Thoracic aorta (tissue), 2 donors: Measurements from ENCODE around the gene TGFBR2. TPM values are rescaled to one million over a fixed set of nuclear protein-coding genes. Genes with fewer than 3 reads are reported as not detected.

Experiments
- ATAC-seq: fragments of 150-250 bp; one replicate; pipeline ENCODE4 v1.8.0; 2017; ENCODE audit warnings: low read depth; ENCODE audit not compliant: insufficient number of reproducible peaks, low FRiP score
- DNase-seq: peaks from one replicate; pipeline ENCODE4 v3.0.0-alpha.2; 2020; ENCODE audit warnings: low spot score
- H3K27ac ChIP-seq, 2 donors: fragments of 200-600 bp; sonication (generic); 1 replicate in 1 of 2; 2 replicates in 1 of 2; pipeline ENCODE4 v1.5.1; 2016; ENCODE audit warnings: mild to moderate bottlenecking in 2 of 2, moderate library complexity in 2 of 2
- H3K27me3 ChIP-seq: fragments of 200-600 bp; sonication (generic); replicated peaks from 2 replicates; pipeline ENCODE4 v1.6.0; 2016; ENCODE audit warnings: mild to moderate bottlenecking; ENCODE audit not compliant: insufficient read depth
- H3K36me3 ChIP-seq: fragments of 200-600 bp; sonication (generic); one replicate; pipeline ENCODE4 v1.5.1; 2016
- H3K4me1 ChIP-seq, 2 donors: fragments of 200-600 bp; sonication (generic); 1 replicate in 1 of 2; 2 replicates in 1 of 2; pipeline versions ENCODE4 v1.5.1 to v1.6.0; 2016; ENCODE audit warnings: low read depth in 2 of 2, mild to moderate bottlenecking in 1 of 2; ENCODE audit not compliant: control insufficient read depth in 1 of 2
- H3K4me3 ChIP-seq: fragments of 200-600 bp; sonication (generic); 2 replicates; pipeline ENCODE4 v1.5.1; 2016; ENCODE audit warnings: mild to moderate bottlenecking
- H3K9me3 ChIP-seq: fragments of 200-600 bp; sonication (generic); 2 replicates; pipeline ENCODE4 v1.5.1; 2016
- CTCF ChIP-seq: fragments of 200-600 bp; sonication (generic); IDR thresholded peaks from one replicate; pipeline ENCODE4 v1.5.1; 2019; ENCODE audit warnings: antibody characterized with exemption
- total RNA-seq, 2 donors: library from RNA; depleted of rRNA; stranded (reverse); fragments of >200 nt; gene quantifications; one replicate each; pipeline versions ENCODE4 v1.1.0 to v1.2.3, GENCODE V29; 2016

TGFBR2 gene
- total RNA-seq, 2 donors from 2014 or later, result 250 to 355 TPM

- H3K4me1 ChIP-seq, result peaks cover 87 to 98% of the 10 kb centered on the region in 2 donors
- H3K9me3 ChIP-seq, result no peaks in the 10 kb centered on the region
- DNase-seq, result no peak
- peak overlapping the region; percentile 77 to 81 for H3K27ac ChIP-seq
- H3K36me3 ChIP-seq, result peaks cover 16% of the 10 kb centered on the region
- ATAC-seq, result no peak
- H3K4me3 ChIP-seq, result peak overlapping the region; percentile 50
- no peaks in the 10 kb centered on the region for H3K27me3 ChIP-seq
- TF ChIP-seq CTCF, result no peak
Observed at GRCh38 chr3:30659270-30660130, 53.1 kb downstream of the TGFBR2 start.

DNA sequence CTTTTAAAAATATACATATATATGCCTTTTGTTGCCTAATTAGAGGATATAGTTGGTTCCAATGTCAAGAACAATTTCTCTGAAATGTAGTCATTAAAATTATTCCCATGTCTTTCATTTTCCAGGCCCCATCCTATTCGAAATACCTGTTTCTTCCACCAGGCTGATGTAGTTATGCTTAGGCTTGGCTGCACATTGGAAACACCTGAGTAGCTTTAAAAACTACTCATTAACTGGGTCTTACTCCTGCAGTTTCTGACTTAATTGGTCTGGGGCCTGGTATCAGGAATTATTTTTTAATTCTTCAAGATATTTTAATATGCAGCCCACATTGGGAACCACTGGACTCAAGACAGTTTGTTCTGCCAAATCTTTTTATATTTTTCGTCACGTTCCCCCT, 53.7 kb downstream of the TGFBR2 start:
- Histone ChIP-seq H3K27me3 (no peaks in the 10 kb centered on the region), H3K4me1 (peaks cover 83 to 99% of the 10 kb centered on the region in 2 donors), H3K9me3 (no peaks in the 10 kb centered on the region), H3K36me3 (peaks cover 10% of the 10 kb centered on the region), H3K4me3 (no peak overlapping the region), H3K27ac (peak overlapping the region; percentile 77 to 81)
- no peak for TF ChIP-seq CTCF
- no peak for DNase-seq
- ATAC-seq, result no peak

GRCh38 chr3:30660656-30661055, 54.3 kb downstream of the TGFBR2 start:
- Histone ChIP-seq H3K9me3 (no peaks in the 10 kb centered on the region), H3K4me3 (no peak overlapping the region), H3K4me1 (peaks cover 83 to 94% of the 10 kb centered on the region in 2 donors), H3K27me3 (no peaks in the 10 kb centered on the region), H3K36me3 (peaks cover 9% of the 10 kb centered on the region), H3K27ac (peak overlapping the region; percentile 77 to 81)
- ATAC-seq, result no peak
- TF ChIP-seq CTCF, result no peak
- DNase-seq, result no peak

- DNase-seq (no peak), ATAC-seq (no peak)
- Histone ChIP-seq H3K9me3 (no peaks in the 10 kb centered on the region), H3K4me1 (peaks cover 80 to 87% of the 10 kb centered on the region in 2 donors), H3K4me3 (no peak overlapping the region), H3K36me3 (peaks cover 9% of the 10 kb centered on the region), H3K27ac (peak overlapping the region; percentile 77 to 81), H3K27me3 (no peaks in the 10 kb centered on the region)
- TF ChIP-seq CTCF, result no peak
Observed at GRCh38 chr3:30661098-30661873, 54.9 kb downstream of the TGFBR2 start.

- no peak for DNase-seq
- Histone ChIP-seq H3K36me3 (peaks cover 2% of the 10 kb centered on the region), H3K27ac (no peak overlapping the region), H3K27me3 (no peaks in the 10 kb centered on the region), H3K4me3 (no peak overlapping the region), H3K4me1 (peaks cover 73 to 85% of the 10 kb centered on the region in 2 donors), H3K9me3 (no peaks in the 10 kb centered on the region)
- TF ChIP-seq CTCF, result no peak
- no peak for ATAC-seq
Observed at GRCh38 chr3:30662836-30663235, 56.4 kb downstream of the TGFBR2 start.
